ENCODE results near the gene PDIK1L.

GRCh38 chr1:26154750-26155149 is 43.1 kb downstream of the PDIK1L start:
- TF ChIP-seq CTCF (conservative IDR thresholded peaks at IDR 0.05) (no peak), EZH2 (IDR thresholded peaks at IDR 0.05; ENCODE audit: low read depth) (no peak)
